Measurements from ENCODE around the gene CTXN1. TPM values are rescaled to one million over a fixed set of nuclear protein-coding genes. Genes with fewer than 3 reads are reported as not detected.
"Not testable (repeated sequence)": the region's sequence is repeated elsewhere in the genome, so short reads cannot be mapped to it uniquely, and the experiment has no call there.

CTXN1 gene
- total and polyA plus RNA-seq, 8 donors, result 0.67 to 5.1 (median 1.7) TPM

- Histone ChIP-seq H3K27me3 (peaks cover 0 to 6% (median 0%) of the 10 kb centered on the region in 4 donors), H3K36me3 (peaks cover 0 to 6% (median 0%) of the 10 kb centered on the region in 3 donors), H3K4me1 (peaks cover 6 to 18% (median 13%) of the 10 kb centered on the region in 3 donors), H3K27ac (no peak overlapping the region), H3K9me3 (no peaks in the 10 kb centered on the region), H3K4me3 (peak overlapping the region in 1 of 4 donors; percentile 57)
- WGBS, 2 donors, result 55 to 62% methylated on average over 42 of the region's 42 CpGs
- intact Hi-C loops (cut with DNase I), result no loop called here
- TF ChIP-seq CTCF (IDR thresholded peaks at IDR 0.05), result no peak
- DNase-seq (peak in 2 of 6 donors; percentile 53 to 83), ATAC-seq (no peak), FAIRE-seq (no peak)
Observed at GRCh38 chr19:7918615-7919421, 7.1 kb downstream of the CTXN1 start.

GRCh38 chr19:7918062-7918614, 7.8 kb downstream of the CTXN1 start:
- H3K36me3 ChIP-seq; intact Hi-C loops (cut with DNase I); H3K27ac ChIP-seq; ATAC-seq; H3K9me3 ChIP-seq; DNase-seq; H3K27me3 ChIP-seq; FAIRE-seq: not testable (repeated sequence)
- Histone ChIP-seq H3K4me3 (peak overlapping the region in 3 of 4 donors; percentile 4 to 38 (median 31)), H3K4me1 (peaks cover 6 to 18% (median 13%) of the 10 kb centered on the region in 3 donors)
- WGBS, 2 donors, result 43% methylated on average over 28 to 29 of the region's 29 CpGs

- Histone ChIP-seq H3K27ac (no peak overlapping the region), H3K27me3 (peaks cover 0 to 6% (median 0%) of the 10 kb centered on the region in 4 donors), H3K9me3 (no peaks in the 10 kb centered on the region), H3K4me1 (peaks cover 6 to 18% (median 13%) of the 10 kb centered on the region in 3 donors), H3K4me3 (peak overlapping the region in 3 of 4 donors; percentile 4 to 38 (median 31)), H3K36me3 (peaks cover 0 to 4% (median 3%) of the 10 kb centered on the region in 3 donors)
- peak in 2 of 4 donors; percentile 9 to 33 for TF ChIP-seq CTCF (IDR thresholded peaks at IDR 0.05)
- WGBS, 2 donors, result 4 to 7% methylated on average over 47 to 71 of the region's 71 CpGs
- FAIRE-seq, result no peak
- intact Hi-C loops (cut with DNase I), result no loop called here
- peak in 4 of 6 donors; percentile 18 to 87 (median 74) for DNase-seq
- no peak for ATAC-seq
Observed at GRCh38 chr19:7917267-7918061, 8.5 kb downstream of the CTXN1 start.

- no peak overlapping the region for H3K27ac ChIP-seq
- DNase-seq, result peak in 1 of 6 donors; percentile 13
- intact Hi-C loops (cut with DNase I), result no loop called here
- peaks cover 6 to 18% (median 13%) of the 10 kb centered on the region in 3 donors for H3K4me1 ChIP-seq
- ATAC-seq, result no peak
- no peak for TF ChIP-seq CTCF (IDR thresholded peaks at IDR 0.05)
- 14 to 19% methylated on average over 12 of the region's 12 CpGs for WGBS, 2 donors
- no peak for FAIRE-seq
- H3K36me3 ChIP-seq, result peaks cover 0 to 8% (median 8%) of the 10 kb centered on the region in 3 donors
- peak overlapping the region in 2 of 4 donors; percentile 31 to 38 for H3K4me3 ChIP-seq
- H3K9me3 ChIP-seq, result no peaks in the 10 kb centered on the region
- H3K27me3 ChIP-seq, result peaks cover 0 to 6% (median 0%) of the 10 kb centered on the region in 4 donors
Observed at GRCh38 chr19:7916955-7917266, 9.0 kb downstream of the CTXN1 start.
